HG02981 (cell line): ENCODE data around the gene ATAD5.
A peak's percentile ranks its signal among the peaks of the same experiment; 100 is the strongest.
"Not testable (repeated sequence)": the region's sequence is repeated elsewhere in the genome, so short reads cannot be mapped to it uniquely, and the experiment has no call there.

Experiments used
- ATAC-seq: cut with Tn5 transposase; IDR thresholded peaks from one replicate; pipeline ENCODE4 v1.9.1; 2021; ENCODE audit warnings: mild to moderate bottlenecking, moderate library complexity; ENCODE audit not compliant: unreplicated experiment

Gene ATAD5

GRCh38 chr17:30831663-30832437 lies at the start of gene ATAD5:
TSS of gene ATAD5 (plus strand) at chr17:30831966. CDS start at chr17:30832348, 382 bp downstream.
- peak; percentile 77 for ATAC-seq

GRCh38 chr17:30782206-30782605 lies 49.6 kb upstream of the ATAD5 start:
- no peak for ATAC-seq

- no peak for ATAC-seq
Measured at GRCh38 chr17:30788918-30789317, 42.8 kb upstream of the ATAD5 start.

GRCh38 chr17:30790279-30790678 lies 41.5 kb upstream of the ATAD5 start:
- no peak for ATAC-seq

GRCh38 chr17:30793282-30793977 lies 38.3 kb upstream of the ATAD5 start:
- ATAC-seq: no peak

GRCh38 chr17:30794372-30794771 lies 37.4 kb upstream of the ATAD5 start:
- no peak for ATAC-seq

- ATAC-seq: no peak
Measured at GRCh38 chr17:30796016-30796415, 35.8 kb upstream of the ATAD5 start.

- ATAC-seq: no peak
Measured at GRCh38 chr17:30801671-30802070, 30.1 kb upstream of the ATAD5 start.

- ATAC-seq: no peak
Measured at GRCh38 chr17:30805944-30806456, 25.8 kb upstream of the ATAD5 start.

GRCh38 chr17:30807896-30808295 lies 23.9 kb upstream of the ATAD5 start:
- ATAC-seq: no peak

GRCh38 chr17:30808785-30809286 lies 22.9 kb upstream of the ATAD5 start:
- peak; percentile 85 for ATAC-seq

- ATAC-seq: no peak
Measured at GRCh38 chr17:30809867-30810266, 21.9 kb upstream of the ATAD5 start.

GRCh38 chr17:30812218-30813177 lies 19.3 kb upstream of the ATAD5 start:
- ATAC-seq: no peak

- not testable (repeated sequence) for ATAC-seq
Measured at GRCh38 chr17:30814236-30814635, 17.5 kb upstream of the ATAD5 start.

GRCh38 chr17:30814860-30815259 lies 16.9 kb upstream of the ATAD5 start:
- not testable (repeated sequence) for ATAC-seq

GRCh38 chr17:30816165-30816564 lies 15.6 kb upstream of the ATAD5 start:
- no peak for ATAC-seq

GRCh38 chr17:30819971-30820705 lies 11.6 kb upstream of the ATAD5 start:
- ATAC-seq: no peak

GRCh38 chr17:30821871-30822723 lies 9.7 kb upstream of the ATAD5 start:
- no peak for ATAC-seq

- not testable (repeated sequence) for ATAC-seq
Measured at GRCh38 chr17:30822919-30823318, 8.8 kb upstream of the ATAD5 start.
